HepG2 (cell line): Measurements from ENCODE around the gene ZDHHC11. TPM values are rescaled to one million over a fixed set of nuclear protein-coding genes. Genes with fewer than 3 reads are reported as not detected.

Experiments used
- DZIP1 ChIP-seq: sonication (generic); formaldehyde crosslinking; IDR thresholded peaks from 2 replicates; pipeline ENCODE4 v1.5.0; 2020; ENCODE audit warnings: mild to moderate bottlenecking, missing genetic modification reagents
- ETV5 ChIP-seq: IDR thresholded peaks from 2 replicates; pipeline ENCODE4 v1.6.1; 2018; ENCODE audit warnings: missing biosample characterization, missing genetic modification reagents, inconsistent platforms, borderline replicate concordance
- IRF1 ChIP-seq: sonication (generic); formaldehyde crosslinking; IDR thresholded peaks from 2 replicates; pipeline ENCODE4 v1.4.0; 2020; ENCODE audit warnings: low read depth, mild to moderate bottlenecking, missing genetic modification reagents
- MAX ChIP-seq: IDR thresholded peaks from 2 replicates; pipeline ENCODE4 v1.6.1; 2012; ENCODE audit warnings: inconsistent platforms
- THRA ChIP-seq: sonication (generic); formaldehyde crosslinking; IDR thresholded peaks from 2 replicates; pipeline ENCODE4 v1.4.0; 2020; ENCODE audit warnings: missing genetic modification reagents, borderline replicate concordance
- ZBTB40 ChIP-seq, 2 experiments: fragments of 450-650 bp in 1 of 2; sonication (generic) in 1 of 2; formaldehyde crosslinking in 1 of 2; IDR thresholded peaks; 2 replicates each; pipeline versions ENCODE4 v1.6.1 to v1.8.0; 2016 to 2022; ENCODE audit warnings: antibody characterized with exemption in 1 of 2, mild to moderate bottlenecking in 1 of 2, missing genetic modification reagents in 1 of 2
- polyA plus RNA-seq, 8 experiments: library from polyadenylated mRNA; depleted of rRNA in 3 of 8; stranded (reverse) in 7 of 8; unstranded in 1 of 8; fragments of >200 nt; fragmentation: Illumina TruSeq in 4 of 8; extraction: Trizol in 4 of 8; gene quantifications; 2 replicates each; pipeline versions ENCODE4 v1.2.1 to v1.2.3, GENCODE V29; 2011 to 2016; ENCODE audit warnings: low read depth in 4 of 8, missing spikeins in 1 of 8, mixed read lengths in 1 of 8; ENCODE audit not compliant: insufficient read depth in 1 of 8
- total RNA-seq, 5 experiments: library from RNA; depleted of rRNA; stranded (reverse); fragments of >200 nt; fragmentation: Illumina TruSeq; extraction: Trizol; gene quantifications; 2 replicates each; pipeline ENCODE4 v1.2.3, GENCODE V29; 2016; ENCODE audit warnings: low read depth in 1 of 5
- TF ChIP-seq, protein P1 (sequence below): sonication (generic); formaldehyde crosslinking; IDR thresholded peaks from 2 replicates; pipeline ENCODE4 v1.4.0; 2020; ENCODE audit warnings: missing genetic modification reagents
- TF ChIP-seq, protein P2 (sequence below): sonication (generic); formaldehyde crosslinking; IDR thresholded peaks from 2 replicates; pipeline ENCODE4 v1.5.1; 2020; ENCODE audit warnings: mild to moderate bottlenecking, moderate library complexity, missing genetic modification reagents

The ZDHHC11 gene
- total and polyA plus RNA-seq, 2 of the 13 experiments (the other 11 are each of a cell fraction or from before 2014, with no cell fraction given) = 2.1 to 4.0 TPM

DNA sequence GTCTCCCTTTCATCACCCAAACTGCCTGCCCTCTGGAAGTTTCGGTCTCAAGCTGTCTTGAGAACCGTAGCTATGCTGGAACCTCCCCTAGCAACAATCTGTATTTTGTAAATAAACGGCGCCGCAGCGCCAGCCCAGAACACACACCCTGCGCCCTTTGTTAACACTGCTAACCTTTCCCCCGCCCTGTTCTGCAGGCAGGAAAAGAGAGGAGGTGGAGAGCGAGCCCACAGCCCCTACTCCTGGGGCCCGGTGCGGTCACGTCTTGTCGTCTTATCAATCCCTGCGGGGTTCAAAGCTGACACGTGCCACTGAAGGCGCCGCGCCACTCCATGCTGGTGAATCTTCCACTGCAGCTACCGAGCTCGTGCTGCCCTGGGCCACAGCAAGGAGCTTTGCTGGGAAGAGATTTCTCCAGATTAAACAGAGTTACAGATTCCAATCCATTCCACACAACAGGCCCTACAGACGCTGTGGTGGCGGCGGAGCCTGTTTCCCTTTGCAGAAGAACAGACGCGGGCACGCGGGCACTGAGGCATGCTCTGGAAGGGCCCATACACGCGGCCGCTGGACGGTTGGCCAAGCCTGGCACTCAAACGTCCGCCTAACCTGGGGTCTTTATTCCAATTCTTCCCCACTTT, 91.6 kb downstream of the ZDHHC11 start (continued):
- TF ChIP-seq, protein P1, sequence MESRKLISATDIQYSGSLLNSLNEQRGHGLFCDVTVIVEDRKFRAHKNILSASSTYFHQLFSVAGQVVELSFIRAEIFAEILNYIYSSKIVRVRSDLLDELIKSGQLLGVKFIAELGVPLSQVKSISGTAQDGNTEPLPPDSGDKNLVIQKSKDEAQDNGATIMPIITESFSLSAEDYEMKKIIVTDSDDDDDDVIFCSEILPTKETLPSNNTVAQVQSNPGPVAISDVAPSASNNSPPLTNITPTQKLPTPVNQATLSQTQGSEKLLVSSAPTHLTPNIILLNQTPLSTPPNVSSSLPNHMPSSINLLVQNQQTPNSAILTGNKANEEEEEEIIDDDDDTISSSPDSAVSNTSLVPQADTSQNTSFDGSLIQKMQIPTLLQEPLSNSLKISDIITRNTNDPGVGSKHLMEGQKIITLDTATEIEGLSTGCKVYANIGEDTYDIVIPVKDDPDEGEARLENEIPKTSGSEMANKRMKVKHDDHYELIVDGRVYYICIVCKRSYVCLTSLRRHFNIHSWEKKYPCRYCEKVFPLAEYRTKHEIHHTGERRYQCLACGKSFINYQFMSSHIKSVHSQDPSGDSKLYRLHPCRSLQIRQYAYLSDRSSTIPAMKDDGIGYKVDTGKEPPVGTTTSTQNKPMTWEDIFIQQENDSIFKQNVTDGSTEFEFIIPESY (CRISPR knock-in tag) = no peak
- TF ChIP-seq ZBTB40 (IDR thresholded peaks at IDR 0.05) (no peak), ZBTB40 (CRISPR knock-in tag; IDR thresholded peaks at IDR 0.05) (peak; percentile 61; the same call in 1 of the 2 replicates), IRF1 (no peak), ETV5 (CRISPR knock-in tag) (peak; percentile 40; the same call in 1 of the 2 replicates), THRA (peak; percentile 37; the same call in 1 of the 2 replicates), DZIP1 (CRISPR knock-in tag) (no peak), MAX (peak; percentile 55; the same call in 1 of the 2 replicates)
- TF ChIP-seq, protein P2, sequence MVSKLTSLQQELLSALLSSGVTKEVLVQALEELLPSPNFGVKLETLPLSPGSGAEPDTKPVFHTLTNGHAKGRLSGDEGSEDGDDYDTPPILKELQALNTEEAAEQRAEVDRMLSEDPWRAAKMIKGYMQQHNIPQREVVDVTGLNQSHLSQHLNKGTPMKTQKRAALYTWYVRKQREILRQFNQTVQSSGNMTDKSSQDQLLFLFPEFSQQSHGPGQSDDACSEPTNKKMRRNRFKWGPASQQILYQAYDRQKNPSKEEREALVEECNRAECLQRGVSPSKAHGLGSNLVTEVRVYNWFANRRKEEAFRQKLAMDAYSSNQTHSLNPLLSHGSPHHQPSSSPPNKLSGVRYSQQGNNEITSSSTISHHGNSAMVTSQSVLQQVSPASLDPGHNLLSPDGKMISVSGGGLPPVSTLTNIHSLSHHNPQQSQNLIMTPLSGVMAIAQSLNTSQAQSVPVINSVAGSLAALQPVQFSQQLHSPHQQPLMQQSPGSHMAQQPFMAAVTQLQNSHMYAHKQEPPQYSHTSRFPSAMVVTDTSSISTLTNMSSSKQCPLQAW (CRISPR knock-in tag) = peak; percentile 76; the same call in 1 of the 2 replicates
